Sigmoid colon (tissue), 7 donors: ENCODE data around the gene VEGFD. TPM values are rescaled to one million over a fixed set of nuclear protein-coding genes. Genes with fewer than 3 reads are reported as not detected.

Experiments used
- DNase-seq: peaks from one replicate; pipeline ENCODE4 v3.0.0-alpha.2; 2019
- H3K27ac ChIP-seq, 4 donors: fragments of 200-600 bp; sonication (generic); one replicate each; pipeline ENCODE4 v1.5.1; 2016 to 2019; ENCODE audit warnings: mild to moderate bottlenecking in 1 of 4
- H3K27me3 ChIP-seq, 3 donors: fragments of 200-600 bp; sonication (generic); one replicate each; pipeline ENCODE4 v1.5.1; 2019; ENCODE audit warnings: mild to moderate bottlenecking in 1 of 3
- H3K36me3 ChIP-seq, 4 donors: fragments of 200-600 bp; sonication (generic); one replicate each; pipeline ENCODE4 v1.5.1; 2016 to 2019
- H3K4me1 ChIP-seq, 4 donors: fragments of 200-600 bp; sonication (generic); one replicate each; pipeline ENCODE4 v1.5.1; 2017 to 2019
- H3K4me3 ChIP-seq, 4 donors: fragments of 200-600 bp; sonication (generic); one replicate each; pipeline ENCODE4 v1.5.1; 2017 to 2019; ENCODE audit warnings: mild to moderate bottlenecking in 2 of 4, moderate library complexity in 1 of 4
- H3K9me3 ChIP-seq, 4 donors: fragments of 200-600 bp in 3 of 4; sonication (generic) in 3 of 4; one replicate each; pipeline versions ENCODE4 v1.5.1 to v1.6.1; 2013 to 2019
- CTCF ChIP-seq, 4 experiments: fragments of 450-650 bp in 3 of 4; fragments of 200-600 bp in 1 of 4; IDR thresholded peaks; one replicate each; pipeline ENCODE4 v1.5.1; 2016 to 2019; ENCODE audit warnings: antibody characterized with exemption in 4 of 4, mild to moderate bottlenecking in 3 of 4, moderate library complexity in 2 of 4
- EP300 ChIP-seq, 4 donors: sonication (generic); formaldehyde crosslinking; IDR thresholded peaks; one replicate each; pipeline ENCODE4 v1.6.1; 2017; ENCODE audit warnings: antibody characterized with exemption in 4 of 4
- POLR2A ChIP-seq, 2 donors: fragments of 450-650 bp; IDR thresholded peaks; one replicate each; pipeline ENCODE4 v1.6.1; 2016; ENCODE audit warnings: antibody characterized with exemption in 2 of 2, mild to moderate bottlenecking in 2 of 2, moderate library complexity in 2 of 2
- POLR2AphosphoS5 ChIP-seq, 4 donors: sonication (generic); formaldehyde crosslinking; IDR thresholded peaks; one replicate each; pipeline ENCODE4 v1.6.1; 2017; ENCODE audit warnings: antibody characterized with exemption in 4 of 4
- WGBS, 2 donors: extraction: QIAGEN DNeasy Blood & Tissue Kit; methylation state at CpG; one replicate each; pipeline ENCODE4 v1.1.7; 2013; 5-methylcytosine and 5-hydroxymethylcytosine counted together
- intact Hi-C: fragments of 100-400 bp; cut with DNase I; formaldehyde crosslinking; loops from one replicate; pipeline ENCODE4 v1.15.1; 2023
- polyA plus RNA-seq, 3 donors: library from polyadenylated mRNA; stranded (reverse); fragments of 200-250 nt; gene quantifications; one replicate each; pipeline ENCODE4 v1.2.3, GENCODE V29; 2013
- total RNA-seq, 4 donors: library from RNA; depleted of rRNA; stranded (reverse); fragments of >200 nt; gene quantifications; one replicate each; pipeline ENCODE4 v1.1.0, GENCODE V29; 2016
- donor health status: healthy with polysubstance abuse.
- donor health status: Bipolar disorder and iron deficiency.
- donor health status: healthy.

Gene VEGFD
- total RNA-seq = 10 to 100 TPM in 1 of 4 donors, 1 to 10 TPM in 1, under 1 TPM in 2; 0.81 to 11.4 (median 4.8) TPM
- 1 to 10 TPM in 1 of 3 donors, under 1 TPM in 1, not detected in 1; 0.41 to 4.8 TPM for polyA plus RNA-seq

GRCh38 chrX:15384304-15384703, at the start of gene VEGFD:
Gene VEGFD (minus strand): TSS chrX:15384413. CDS start chrX:15383946, 467 bp downstream.
- no peak within 1 kb of the TSS for H3K4me3 ChIP-seq
- intact Hi-C loops = no loop called here
- DNase-seq = no peak
- no peaks in the 10 kb centered on the region for H3K4me1 ChIP-seq
- no peak within 1 kb of the TSS for H3K27ac ChIP-seq
- no peaks in the 10 kb centered on the region for H3K36me3 ChIP-seq
- 54 to 63% methylated on average over 2 of the region's 2 CpGs for whole genome bisulfite sequencing, 2 donors
- H3K9me3 ChIP-seq = no peaks in the 10 kb centered on the region
- TF ChIP-seq CTCF (IDR thresholded peaks at IDR 0.05) (no peak), POLR2AphosphoS5 (IDR thresholded peaks at IDR 0.05) (no peak), POLR2A (IDR thresholded peaks at IDR 0.05) (no peak), EP300 (IDR thresholded peaks at IDR 0.05) (no peak)
- H3K27me3 ChIP-seq = no peaks in the 10 kb centered on the region

- Histone ChIP-seq H3K4me3 (no peak overlapping the region), H3K9me3 (no peaks in the 10 kb centered on the region), H3K36me3 (no peaks in the 10 kb centered on the region), H3K4me1 (no peaks in the 10 kb centered on the region), H3K27ac (no peak overlapping the region), H3K27me3 (no peaks in the 10 kb centered on the region)
- 51 to 86% methylated on average over 1 of the region's 1 CpG for WGBS, 2 donors
- no peak for TF ChIP-seq EP300 (IDR thresholded peaks at IDR 0.05)
- no peak for TF ChIP-seq CTCF (IDR thresholded peaks at IDR 0.05)
- TF ChIP-seq POLR2A (IDR thresholded peaks at IDR 0.05) = no peak
- TF ChIP-seq POLR2AphosphoS5 (IDR thresholded peaks at IDR 0.05) = no peak
- intact Hi-C loops = no loop called here
- DNase-seq = no peak
Measured at GRCh38 chrX:15430584-15430983, 46.4 kb upstream of the VEGFD start.

GRCh38 chrX:15430076-15430475, 45.9 kb upstream of the VEGFD start:
- no peak overlapping the region for H3K4me3 ChIP-seq
- no peak for DNase-seq
- H3K27ac ChIP-seq = no peak overlapping the region
- intact Hi-C loops = no loop called here
- 82 to 92% methylated on average over 2 of the region's 2 CpGs for WGBS, 2 donors
- H3K36me3 ChIP-seq = no peaks in the 10 kb centered on the region
- H3K9me3 ChIP-seq = no peaks in the 10 kb centered on the region
- H3K27me3 ChIP-seq = no peaks in the 10 kb centered on the region
- no peak for TF ChIP-seq POLR2AphosphoS5 (IDR thresholded peaks at IDR 0.05)
- TF ChIP-seq CTCF (IDR thresholded peaks at IDR 0.05) = no peak
- TF ChIP-seq POLR2A (IDR thresholded peaks at IDR 0.05) = no peak
- TF ChIP-seq EP300 (IDR thresholded peaks at IDR 0.05) = no peak
- H3K4me1 ChIP-seq = no peaks in the 10 kb centered on the region

GRCh38 chrX:15425024-15425423, 40.8 kb upstream of the VEGFD start:
- no peaks in the 10 kb centered on the region for H3K9me3 ChIP-seq
- TF ChIP-seq EP300 (IDR thresholded peaks at IDR 0.05) = no peak
- TF ChIP-seq CTCF (IDR thresholded peaks at IDR 0.05) = no peak
- no peak for TF ChIP-seq POLR2A (IDR thresholded peaks at IDR 0.05)
- TF ChIP-seq POLR2AphosphoS5 (IDR thresholded peaks at IDR 0.05) = no peak
- 88 to 90% methylated on average over 1 of the region's 1 CpG for WGBS, 2 donors

GRCh38 chrX:15418707-15419181, 34.5 kb upstream of the VEGFD start:
- no peaks in the 10 kb centered on the region for H3K9me3 ChIP-seq
- no peaks in the 10 kb centered on the region for H3K4me1 ChIP-seq
- no peak overlapping the region for H3K27ac ChIP-seq
- H3K4me3 ChIP-seq = no peak overlapping the region
- TF ChIP-seq POLR2AphosphoS5 (IDR thresholded peaks at IDR 0.05) (no peak), EP300 (IDR thresholded peaks at IDR 0.05) (no peak), CTCF (IDR thresholded peaks at IDR 0.05) (no peak), POLR2A (IDR thresholded peaks at IDR 0.05) (no peak)
- H3K27me3 ChIP-seq = no peaks in the 10 kb centered on the region
- WGBS, 2 donors = 79 to 84% methylated on average over 3 of the region's 3 CpGs
- no peak for DNase-seq
- intact Hi-C loops = no loop called here
- H3K36me3 ChIP-seq = no peaks in the 10 kb centered on the region

More at GRCh38 chrX:15425024-15425423, 40.8 kb upstream of the VEGFD start:
- H3K27me3 ChIP-seq = no peaks in the 10 kb centered on the region
- intact Hi-C loops = no loop called here
- no peak for DNase-seq
- H3K4me3 ChIP-seq = no peak overlapping the region
- H3K36me3 ChIP-seq = no peaks in the 10 kb centered on the region
- H3K4me1 ChIP-seq = no peaks in the 10 kb centered on the region
- H3K27ac ChIP-seq = no peak overlapping the region
